ENCODE data around the gene ECHDC3.

GRCh38 chr10:11713963-11714362 is 28.2 kb upstream of the ECHDC3 start:
- TF ChIP-seq, protein P1, sequence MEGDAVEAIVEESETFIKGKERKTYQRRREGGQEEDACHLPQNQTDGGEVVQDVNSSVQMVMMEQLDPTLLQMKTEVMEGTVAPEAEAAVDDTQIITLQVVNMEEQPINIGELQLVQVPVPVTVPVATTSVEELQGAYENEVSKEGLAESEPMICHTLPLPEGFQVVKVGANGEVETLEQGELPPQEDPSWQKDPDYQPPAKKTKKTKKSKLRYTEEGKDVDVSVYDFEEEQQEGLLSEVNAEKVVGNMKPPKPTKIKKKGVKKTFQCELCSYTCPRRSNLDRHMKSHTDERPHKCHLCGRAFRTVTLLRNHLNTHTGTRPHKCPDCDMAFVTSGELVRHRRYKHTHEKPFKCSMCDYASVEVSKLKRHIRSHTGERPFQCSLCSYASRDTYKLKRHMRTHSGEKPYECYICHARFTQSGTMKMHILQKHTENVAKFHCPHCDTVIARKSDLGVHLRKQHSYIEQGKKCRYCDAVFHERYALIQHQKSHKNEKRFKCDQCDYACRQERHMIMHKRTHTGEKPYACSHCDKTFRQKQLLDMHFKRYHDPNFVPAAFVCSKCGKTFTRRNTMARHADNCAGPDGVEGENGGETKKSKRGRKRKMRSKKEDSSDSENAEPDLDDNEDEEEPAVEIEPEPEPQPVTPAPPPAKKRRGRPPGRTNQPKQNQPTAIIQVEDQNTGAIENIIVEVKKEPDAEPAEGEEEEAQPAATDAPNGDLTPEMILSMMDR (IDR thresholded peaks at IDR 0.05), result no peak
- no peak for TF ChIP-seq ZFX (IDR thresholded peaks at IDR 0.05; ENCODE audit: borderline replicate concordance)
